ENCODE data around the gene CIDEC. TPM values are rescaled to one million over a fixed set of nuclear protein-coding genes. Genes with fewer than 3 reads are reported as not detected.

Gene CIDEC
- total RNA-seq, 1 experiment from 2014 or later: 0.37 TPM

DNA sequence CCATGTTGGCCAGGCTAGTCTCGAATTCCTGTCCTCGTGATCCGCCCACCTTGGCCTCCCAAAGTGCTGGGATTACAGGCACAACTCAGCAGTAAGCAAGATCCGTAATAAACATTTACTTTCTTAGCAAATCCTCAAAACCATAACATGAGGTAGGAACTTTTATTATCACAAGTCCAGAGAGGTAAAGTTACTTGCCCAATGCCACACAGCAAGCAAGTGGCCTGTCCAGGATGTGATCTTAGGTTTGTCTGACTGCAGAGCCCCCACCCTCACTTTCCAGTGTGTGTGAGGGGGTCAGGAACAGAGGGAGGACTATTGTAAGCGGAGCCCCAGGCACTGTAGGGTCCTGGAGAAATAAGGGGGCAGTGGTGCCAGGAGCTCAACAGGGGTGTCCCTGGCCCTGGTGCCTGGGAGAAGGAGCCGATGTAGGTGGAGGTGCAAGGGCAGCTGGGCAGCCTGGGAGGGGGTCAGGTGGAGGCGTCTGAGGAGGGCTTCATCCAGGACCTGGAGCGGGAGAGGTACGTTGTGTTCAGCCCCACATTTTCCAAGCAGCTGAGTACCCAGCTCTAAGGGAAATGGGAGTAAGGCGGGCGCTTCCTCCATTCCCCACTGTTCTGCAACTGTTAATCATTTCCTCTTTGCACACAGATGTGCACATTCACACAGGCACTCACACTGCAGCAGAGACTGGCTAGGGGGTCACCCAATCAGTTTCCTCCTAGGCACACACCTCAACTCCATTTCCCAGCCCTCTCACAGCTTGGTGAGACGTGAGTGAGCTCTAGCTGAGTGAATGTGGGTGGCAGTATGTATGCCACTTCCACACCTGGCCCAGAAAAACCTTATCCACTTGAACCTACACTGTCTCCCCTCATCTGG lies 42.1 kb downstream of the CIDEC start:
- intact Hi-C loops (cut with micrococcal nuclease; ENCODE audit: unreplicated experiment): no loop called here
- no peaks in the 10 kb centered on the region; the same call in 1 of the 2 replicates for H3K9me2 ChIP-seq (ENCODE audit: insufficient read depth)
- peaks cover 11% of the 10 kb centered on the region for H3K36me3 ChIP-seq (ENCODE audit: low read depth)
- no peak overlapping the region for H3K4me2 ChIP-seq
- H3K4me1 ChIP-seq (replicated peaks; ENCODE audit: insufficient read depth): peaks cover 8% of the 10 kb centered on the region; the same call in 1 of the 2 replicates
- H3K79me2 ChIP-seq (ENCODE audit: low read depth): peaks cover 13% of the 10 kb centered on the region
- CTCF ChIA-PET: interaction anchor here (0.6 kb wide), 2 partner anchors 10 to 95 kb away, joined by 3 to 7 read pairs; no protein-coding TSS in a partner anchor
- BruUV-seq (replicated peaks): no TSS peak
- H2AFZ ChIP-seq: no peak overlapping the region
- no peaks in the 10 kb centered on the region for H3K9me3 ChIP-seq (ENCODE audit: insufficient read depth, low read depth)
- H3F3A ChIP-seq (ENCODE audit: insufficient read depth, low read depth): peaks cover 5% of the 10 kb centered on the region
- no peaks in the 10 kb centered on the region for H3K27me3 ChIP-seq (ENCODE audit: insufficient read depth, low read depth)
- H3K4me3 ChIP-seq: no peak overlapping the region
- no peaks in the 10 kb centered on the region; the same call in 1 of the 2 replicates for H4K20me1 ChIP-seq (ENCODE audit: insufficient read depth)
- no peak for DNase-seq
- no peak overlapping the region for H3K27ac ChIP-seq
- TF ChIP-seq EZH2 (IDR thresholded peaks at IDR 0.05; ENCODE audit: low read depth): no peak
- TF ChIP-seq, protein P1, sequence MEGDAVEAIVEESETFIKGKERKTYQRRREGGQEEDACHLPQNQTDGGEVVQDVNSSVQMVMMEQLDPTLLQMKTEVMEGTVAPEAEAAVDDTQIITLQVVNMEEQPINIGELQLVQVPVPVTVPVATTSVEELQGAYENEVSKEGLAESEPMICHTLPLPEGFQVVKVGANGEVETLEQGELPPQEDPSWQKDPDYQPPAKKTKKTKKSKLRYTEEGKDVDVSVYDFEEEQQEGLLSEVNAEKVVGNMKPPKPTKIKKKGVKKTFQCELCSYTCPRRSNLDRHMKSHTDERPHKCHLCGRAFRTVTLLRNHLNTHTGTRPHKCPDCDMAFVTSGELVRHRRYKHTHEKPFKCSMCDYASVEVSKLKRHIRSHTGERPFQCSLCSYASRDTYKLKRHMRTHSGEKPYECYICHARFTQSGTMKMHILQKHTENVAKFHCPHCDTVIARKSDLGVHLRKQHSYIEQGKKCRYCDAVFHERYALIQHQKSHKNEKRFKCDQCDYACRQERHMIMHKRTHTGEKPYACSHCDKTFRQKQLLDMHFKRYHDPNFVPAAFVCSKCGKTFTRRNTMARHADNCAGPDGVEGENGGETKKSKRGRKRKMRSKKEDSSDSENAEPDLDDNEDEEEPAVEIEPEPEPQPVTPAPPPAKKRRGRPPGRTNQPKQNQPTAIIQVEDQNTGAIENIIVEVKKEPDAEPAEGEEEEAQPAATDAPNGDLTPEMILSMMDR (conservative IDR thresholded peaks at IDR 0.05): no peak
- POLR2A ChIA-PET (ENCODE audit: unreplicated experiment): no interaction called here

DNA sequence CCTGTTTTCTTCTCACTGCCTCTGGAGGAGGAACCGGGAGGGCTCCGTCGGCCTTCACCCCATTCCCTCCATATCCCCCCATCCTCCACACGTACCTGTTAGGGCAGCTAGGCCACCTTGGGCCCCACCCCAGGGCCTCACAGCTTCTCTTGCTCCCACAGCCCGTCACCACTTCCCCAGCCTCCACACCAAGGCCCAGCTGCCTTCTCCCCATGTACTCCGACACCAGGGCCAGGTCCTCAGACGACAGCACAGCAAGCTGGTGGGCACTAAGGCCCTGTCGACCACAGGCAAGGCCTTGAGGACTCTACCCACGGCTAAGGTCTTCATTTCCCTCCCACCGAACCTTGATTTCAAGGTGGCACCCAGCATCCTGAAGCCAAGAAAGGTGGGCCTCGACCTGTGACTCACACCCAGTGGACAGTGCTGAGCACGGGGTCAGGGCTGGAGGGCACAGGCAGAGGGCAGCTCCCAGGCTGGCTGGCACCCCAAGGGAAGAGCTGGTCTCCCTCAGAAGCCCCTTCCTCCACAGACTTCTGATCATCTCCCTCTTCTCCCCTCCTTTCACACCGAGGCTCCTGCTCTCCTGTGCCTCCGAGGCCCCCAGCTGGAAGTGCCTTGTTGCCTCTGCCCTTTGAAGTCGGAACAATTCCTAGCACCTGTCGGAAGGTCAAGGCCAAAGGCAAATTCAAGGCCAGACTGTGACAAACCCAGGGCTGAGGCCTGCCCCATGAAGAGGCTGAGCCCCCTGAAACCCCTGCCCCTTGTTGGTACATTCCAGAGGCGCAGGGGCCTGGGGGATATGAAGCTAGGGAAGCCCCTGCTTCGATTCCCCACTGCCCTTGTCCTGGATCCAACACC lies 45.3 kb downstream of the CIDEC start:
- Histone ChIP-seq H3K27me3 (ENCODE audit: insufficient read depth, low read depth) (no peaks in the 10 kb centered on the region), H3K27ac (no peak overlapping the region), H3K4me3 (no peak overlapping the region), H3K36me3 (ENCODE audit: low read depth) (no peaks in the 10 kb centered on the region), H3K4me1 (replicated peaks; ENCODE audit: insufficient read depth) (no peaks in the 10 kb centered on the region), H3K79me2 (ENCODE audit: low read depth) (no peaks in the 10 kb centered on the region), H3K9me3 (ENCODE audit: insufficient read depth, low read depth) (no peaks in the 10 kb centered on the region), H3F3A (ENCODE audit: insufficient read depth, low read depth) (peaks cover 5% of the 10 kb centered on the region; the same call in 1 of the 2 replicates), H3K4me2 (no peak overlapping the region), H2AFZ (no peak overlapping the region), H4K20me1 (ENCODE audit: insufficient read depth) (no peaks in the 10 kb centered on the region), H3K9me2 (ENCODE audit: insufficient read depth) (no peaks in the 10 kb centered on the region; the same call in 1 of the 2 replicates)
- no peak for DNase-seq
- no TSS peak for BruUV-seq (replicated peaks)
- ChIA-PET POLR2A (ENCODE audit: unreplicated experiment) (no interaction called here), CTCF (no interaction called here)
- TF ChIP-seq EZH2 (IDR thresholded peaks at IDR 0.05; ENCODE audit: low read depth): no peak
- intact Hi-C loops (cut with micrococcal nuclease; ENCODE audit: unreplicated experiment): no loop called here

DNA sequence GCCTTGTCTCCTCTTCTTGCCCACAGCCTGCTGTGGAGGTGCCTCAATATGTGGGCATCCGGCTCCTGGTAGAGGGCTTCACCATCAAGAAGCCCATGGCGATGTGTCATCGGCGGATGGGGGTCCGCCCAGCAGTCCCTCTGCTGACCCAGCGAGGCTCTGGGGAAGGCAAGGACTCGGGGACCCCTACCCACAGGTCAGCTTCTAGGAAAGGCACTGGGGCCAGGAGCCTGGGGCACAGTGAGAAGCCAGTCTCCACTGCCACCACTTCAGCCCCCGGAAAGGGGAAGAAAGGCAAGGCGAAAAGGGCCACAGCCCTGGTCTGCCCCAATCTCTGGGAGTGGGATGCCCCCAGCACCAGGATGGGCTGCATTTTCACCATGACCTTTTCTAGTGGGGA lies 47.0 kb downstream of the CIDEC start:
- ChIA-PET POLR2A (ENCODE audit: unreplicated experiment) (no interaction called here), CTCF (no interaction called here)
- H3K4me3 ChIP-seq: no peak overlapping the region
- H3K9me2 ChIP-seq (ENCODE audit: insufficient read depth): no peaks in the 10 kb centered on the region; the same call in 1 of the 2 replicates
- H3K9me3 ChIP-seq (ENCODE audit: insufficient read depth, low read depth): no peaks in the 10 kb centered on the region
- H3K4me1 ChIP-seq (replicated peaks; ENCODE audit: insufficient read depth): no peaks in the 10 kb centered on the region
- H3K27me3 ChIP-seq (ENCODE audit: insufficient read depth, low read depth): no peaks in the 10 kb centered on the region
- H3F3A ChIP-seq (ENCODE audit: insufficient read depth, low read depth): peaks cover 5% of the 10 kb centered on the region; the same call in 1 of the 2 replicates
- no TSS peak for BruUV-seq (replicated peaks)
- no peaks in the 10 kb centered on the region for H4K20me1 ChIP-seq (ENCODE audit: insufficient read depth)
- no peak for DNase-seq
- intact Hi-C loops (cut with micrococcal nuclease; ENCODE audit: unreplicated experiment): no loop called here
- TF ChIP-seq, protein P1 (conservative IDR thresholded peaks at IDR 0.05): no peak
- no peak for TF ChIP-seq EZH2 (IDR thresholded peaks at IDR 0.05; ENCODE audit: low read depth)
- H3K79me2 ChIP-seq (ENCODE audit: low read depth): no peaks in the 10 kb centered on the region
- H3K27ac ChIP-seq: no peak overlapping the region
- H2AFZ ChIP-seq: no peak overlapping the region
- H3K36me3 ChIP-seq (ENCODE audit: low read depth): no peaks in the 10 kb centered on the region
- H3K4me2 ChIP-seq: no peak overlapping the region

Measured in PC-9 (cell line).